H1 (cell line): ENCODE results near the gene SLC25A26. TPM values are rescaled to one million over a fixed set of nuclear protein-coding genes. Genes with fewer than 3 reads are reported as not detected.

Experiments used
- POU5F1 ChIP-seq: IDR thresholded peaks from 2 replicates; pipeline ENCODE4 v1.6.1; 2011; ENCODE audit warnings: low read depth, mild to moderate bottlenecking, low read length, moderate library complexity
- SAP30 ChIP-seq: fragments of 300-600 bp; sonication (generic); IDR thresholded peaks from 2 replicates; pipeline ENCODE4 v1.7.1; 2012; ENCODE audit warnings: low read length, moderate library complexity, mild to moderate bottlenecking, inconsistent platforms; ENCODE audit not compliant: insufficient read depth, insufficient replicate concordance
- polyA plus RNA-seq, 7 experiments: library from polyadenylated mRNA; depleted of rRNA in 3 of 7; stranded (reverse) in 5 of 7; unstranded in 2 of 7; fragments of >200 nt in 5 of 7; fragments of 200-250 nt in 2 of 7; gene quantifications; 1 replicate in 5 of 7; 2 replicates in 1 of 7; 4 replicates in 1 of 7; pipeline versions ENCODE4 v1.2.1 to v1.2.3, GENCODE V29; 2011 to 2013; ENCODE audit warnings: missing spikeins in 2 of 7, mixed read lengths in 2 of 7
- total RNA-seq: library from RNA; stranded (reverse); fragmentation: NEBNext Ultra II Directional; extraction: Animal tissue kit (Norgen Biotek cat#: 25700); gene quantifications from 2 replicates; pipeline ENCODE4 v1.2.1, GENCODE V29; 2021

SLC25A26 gene
- total and polyA plus RNA-seq, 2 of the 8 experiments (the other 6 are each of a cell fraction or from before 2014, with no cell fraction given), result 30.0 to 37.0 TPM

DNA sequence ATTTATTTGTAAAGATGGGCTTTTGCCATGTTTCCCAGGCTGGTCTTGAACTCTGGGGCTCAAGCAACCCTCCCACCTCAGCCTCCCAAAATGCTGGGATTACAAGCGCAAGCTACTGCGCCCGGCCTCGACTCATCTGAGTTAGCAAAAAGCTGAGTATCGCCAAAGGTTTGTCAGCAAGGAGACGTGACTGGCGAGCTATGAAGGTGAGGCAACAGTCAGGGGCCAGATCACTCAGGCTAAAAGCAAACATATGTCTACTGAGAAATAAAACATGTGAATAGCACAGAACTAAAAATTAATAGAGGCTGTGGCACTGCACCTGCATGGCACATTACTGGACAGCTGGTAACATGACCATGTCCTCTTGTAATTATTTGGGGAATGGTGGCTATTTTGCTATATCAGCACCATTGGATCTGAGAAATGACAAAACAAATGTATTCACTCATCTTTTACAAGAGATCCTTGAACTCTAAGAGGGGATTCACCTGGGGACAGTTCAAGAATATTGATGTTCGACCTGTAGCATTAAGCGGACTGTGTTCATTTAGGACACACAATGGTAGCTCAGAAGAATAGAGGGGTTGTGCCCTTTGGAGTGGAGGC, 10.0 kb upstream of the SLC25A26 start (continued):
- TF ChIP-seq SAP30 (no peak), POU5F1 (no peak)
